22Rv1 (cell line): ENCODE results near the gene KRTAP12-2.

Experiments
- H3K27ac ChIP-seq: fragments of 450-650 bp; 2 replicates; pipeline ENCODE4 v1.5.1; 2017
- CTCF ChIP-seq: fragments of 450-650 bp; IDR thresholded peaks from 2 replicates; pipeline ENCODE4 v1.5.1; 2017; ENCODE audit warnings: mild to moderate bottlenecking
- ZFX ChIP-seq: fragments of 450-650 bp; IDR thresholded peaks from 2 replicates; pipeline ENCODE4 v1.6.1; 2017; ENCODE audit warnings: antibody characterized with exemption, borderline replicate concordance

KRTAP12-2 gene

GRCh38 chr21:44657635-44658540, 8.8 kb downstream of the KRTAP12-2 start, which contains the start of gene KRTAP12-3:
Gene KRTAP12-3, plus strand, starts transcription at chr21:44657932. Its CDS starts 48 bp downstream, at chr21:44657980.
- H3K27ac ChIP-seq: no peak within 1 kb of the TSS

GRCh38 chr21:44656868-44657267, 9.9 kb downstream of the KRTAP12-2 start:
- TF ChIP-seq ZFX (no peak), CTCF (no peak)
- H3K27ac ChIP-seq: no peak overlapping the region

More at GRCh38 chr21:44657635-44658540, 8.8 kb downstream of the KRTAP12-2 start, which contains the start of gene KRTAP12-3:
- TF ChIP-seq CTCF (no peak), ZFX (no peak)

GRCh38 chr21:44654576-44655175, 12.1 kb downstream of the KRTAP12-2 start, which contains the start of gene KRTAP12-4:
Gene KRTAP12-4, minus strand, starts transcription at chr21:44654659. Its CDS starts 45 bp downstream, at chr21:44654614.
- TF ChIP-seq CTCF (no peak), ZFX (no peak)
- H3K27ac ChIP-seq: no peak within 1 kb of the TSS

- no peak overlapping the region for H3K27ac ChIP-seq
- TF ChIP-seq CTCF (no peak), ZFX (no peak)
Observed at GRCh38 chr21:44653656-44654575, 12.8 kb downstream of the KRTAP12-2 start.

GRCh38 chr21:44653123-44653522, 13.6 kb downstream of the KRTAP12-2 start:
- H3K27ac ChIP-seq: no peak overlapping the region
- no peak for TF ChIP-seq ZFX
- no peak for TF ChIP-seq CTCF

- TF ChIP-seq ZFX (no peak), CTCF (no peak)
- no peak overlapping the region for H3K27ac ChIP-seq
Observed at GRCh38 chr21:44650973-44651675, 15.6 kb downstream of the KRTAP12-2 start.
